Testis (tissue), 3 donors: Measurements from ENCODE around the gene HLCS. TPM values are rescaled to one million over a fixed set of nuclear protein-coding genes. Genes with fewer than 3 reads are reported as not detected.
A peak's percentile ranks its signal among the peaks of the same experiment; 100 is the strongest.
"Not testable (repeated sequence)": the region's sequence is repeated elsewhere in the genome, so short reads cannot be mapped to it uniquely, and the experiment has no call there.

Source experiments
- DNase-seq: peaks from one replicate; pipeline ENCODE4 v3.0.0-alpha.2; 2019
- H3K27ac ChIP-seq, 2 donors: fragments of 200-600 bp; sonication (generic); one replicate each; pipeline ENCODE4 v1.5.1; 2019
- H3K27me3 ChIP-seq: fragments of 200-600 bp; sonication (generic); one replicate; pipeline ENCODE4 v1.5.1; 2019
- H3K36me3 ChIP-seq: fragments of 200-600 bp; sonication (generic); one replicate; pipeline ENCODE4 v1.5.1; 2017; ENCODE audit warnings: low read depth; ENCODE audit errors: missing control alignments
- H3K4me1 ChIP-seq: fragments of 200-600 bp; sonication (generic); one replicate; pipeline ENCODE4 v1.5.1; 2019
- H3K4me3 ChIP-seq, 2 donors: fragments of 200-600 bp; sonication (generic); one replicate each; pipeline ENCODE4 v1.5.1; 2017 to 2019
- H3K9me3 ChIP-seq: fragments of 200-600 bp; sonication (generic); one replicate; pipeline ENCODE4 v1.5.1; 2017
- POLR2A ChIP-seq: fragments of 450-650 bp; IDR thresholded peaks from one replicate; pipeline ENCODE4 v1.6.1; 2017; ENCODE audit warnings: antibody characterized with exemption, mild to moderate bottlenecking, moderate library complexity
- WGBS, 2 donors: methylation state at CpG; one replicate each; pipeline ENCODE4 v1.1.5; 2018; 5-methylcytosine and 5-hydroxymethylcytosine counted together
- intact Hi-C: fragments of 100-400 bp; cut with DNase I; formaldehyde crosslinking; loops from one replicate; pipeline ENCODE4 v1.15.1; 2023; ENCODE audit warnings: low total_unique reads
- polyA plus RNA-seq: library from polyadenylated mRNA; stranded (reverse); fragments of 350-450 nt; fragmentation: Illumina TruSeq; extraction: RNeasy Lipid Tissue Mini Kit (QIAGEN cat#74804); gene quantifications from one replicate; pipeline ENCODE4 v1.2.3, GENCODE V29; 2014; ENCODE audit warnings: low read depth, low replicate concordance; ENCODE audit not compliant: insufficient read depth
- total RNA-seq, 2 donors: library from RNA; depleted of rRNA; stranded (reverse); fragments of >200 nt; gene quantifications; one replicate each; pipeline ENCODE4 v1.2.3, GENCODE V29; 2016
- TF ChIP-seq, protein P1 (sequence below), 3 experiments: fragments of 450-650 bp in 2 of 3; fragments of 200-600 bp in 1 of 3; sonication (generic) in 1 of 3; IDR thresholded peaks; one replicate each; pipeline ENCODE4 v1.5.1; 2016 to 2019; ENCODE audit warnings: antibody characterized with exemption in 3 of 3, mild to moderate bottlenecking in 2 of 3, moderate library complexity in 1 of 3

Gene HLCS
- total and polyA plus RNA-seq, 3 donors from 2014 or later = 19.5 to 38.1 (median 30.1) TPM

- intact Hi-C loops = no loop called here
- peak; percentile 94 for DNase-seq
- Histone ChIP-seq H3K4me3 (peak overlapping the region; percentile 66 to 67), H3K27me3 (no peaks in the 10 kb centered on the region), H3K9me3 (no peaks in the 10 kb centered on the region), H3K4me1 (no peaks in the 10 kb centered on the region), H3K36me3 (no peaks in the 10 kb centered on the region), H3K27ac (peak overlapping the region; percentile 85 to 86)
- WGBS, 2 donors = 1 to 5% methylated on average over 22 to 45 of the region's 97 CpGs
- no peak for TF ChIP-seq POLR2A
- TF ChIP-seq, protein P1, sequence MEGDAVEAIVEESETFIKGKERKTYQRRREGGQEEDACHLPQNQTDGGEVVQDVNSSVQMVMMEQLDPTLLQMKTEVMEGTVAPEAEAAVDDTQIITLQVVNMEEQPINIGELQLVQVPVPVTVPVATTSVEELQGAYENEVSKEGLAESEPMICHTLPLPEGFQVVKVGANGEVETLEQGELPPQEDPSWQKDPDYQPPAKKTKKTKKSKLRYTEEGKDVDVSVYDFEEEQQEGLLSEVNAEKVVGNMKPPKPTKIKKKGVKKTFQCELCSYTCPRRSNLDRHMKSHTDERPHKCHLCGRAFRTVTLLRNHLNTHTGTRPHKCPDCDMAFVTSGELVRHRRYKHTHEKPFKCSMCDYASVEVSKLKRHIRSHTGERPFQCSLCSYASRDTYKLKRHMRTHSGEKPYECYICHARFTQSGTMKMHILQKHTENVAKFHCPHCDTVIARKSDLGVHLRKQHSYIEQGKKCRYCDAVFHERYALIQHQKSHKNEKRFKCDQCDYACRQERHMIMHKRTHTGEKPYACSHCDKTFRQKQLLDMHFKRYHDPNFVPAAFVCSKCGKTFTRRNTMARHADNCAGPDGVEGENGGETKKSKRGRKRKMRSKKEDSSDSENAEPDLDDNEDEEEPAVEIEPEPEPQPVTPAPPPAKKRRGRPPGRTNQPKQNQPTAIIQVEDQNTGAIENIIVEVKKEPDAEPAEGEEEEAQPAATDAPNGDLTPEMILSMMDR (IDR thresholded peaks at IDR 0.05) = peak; percentile 82 to 93 (median 84)
These were observed 23.4 kb upstream of the HLCS start for GRCh38 chr21:36989699-36990507.

DNA sequence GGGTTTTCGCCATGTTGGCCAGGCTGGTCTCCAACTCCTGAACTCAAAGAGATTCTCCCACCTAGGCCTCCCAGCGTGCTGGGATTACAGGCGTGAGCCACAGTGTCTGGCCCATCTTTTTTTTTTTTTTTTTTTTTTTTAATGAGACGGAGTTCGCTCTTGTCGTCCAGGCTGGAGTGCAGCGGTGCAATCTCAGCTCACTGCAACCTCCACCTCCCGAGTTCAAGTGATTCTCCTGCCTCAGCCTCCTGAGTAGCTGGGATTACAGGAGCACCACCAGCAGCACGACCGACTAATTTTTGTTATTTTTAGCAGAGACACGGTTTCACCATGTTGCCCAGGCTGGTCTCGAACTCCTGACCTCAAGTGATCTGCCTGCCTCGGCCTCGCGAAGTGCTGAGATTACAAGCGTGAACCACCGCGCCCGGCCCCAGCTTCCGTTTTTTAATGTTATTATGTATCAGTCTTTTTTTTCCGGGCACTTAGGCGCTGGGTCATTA is 22.8 kb upstream of the HLCS start:
- H3K4me1 ChIP-seq, H3K36me3 ChIP-seq, DNase-seq, intact Hi-C loops, H3K9me3 ChIP-seq, H3K27me3 ChIP-seq: not testable (repeated sequence)
- Histone ChIP-seq H3K27ac (peak overlapping the region; percentile 85 to 86), H3K4me3 (peak overlapping the region; percentile 66 to 67)
- 24% methylated on average over 21 to 22 of the region's 22 CpGs for WGBS, 2 donors

DNA sequence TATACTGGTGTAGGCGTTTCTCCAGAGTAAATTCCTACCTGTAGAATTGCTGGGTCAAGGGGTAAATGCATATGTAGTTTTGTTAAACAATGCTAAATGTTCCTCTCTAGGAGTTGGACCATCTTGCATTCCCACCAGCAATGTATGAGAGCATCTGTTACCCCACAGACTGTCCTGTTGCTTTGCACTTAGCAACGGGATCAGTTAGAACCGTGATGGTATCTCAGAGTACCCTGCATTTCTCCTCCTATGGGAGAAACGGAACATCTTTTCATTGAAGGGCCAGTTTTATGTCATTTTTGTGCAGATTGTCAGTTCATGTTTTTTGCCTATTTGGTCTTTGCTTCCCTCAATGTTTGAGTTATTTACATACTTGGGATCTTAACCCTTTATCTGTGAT is 22.1 kb upstream of the HLCS start:
- Histone ChIP-seq H3K27ac (no peak overlapping the region), H3K4me3 (peak overlapping the region in 1 of 2 donors; percentile 67), H3K36me3 (no peaks in the 10 kb centered on the region), H3K9me3 (no peaks in the 10 kb centered on the region), H3K4me1 (no peaks in the 10 kb centered on the region), H3K27me3 (no peaks in the 10 kb centered on the region)
- no peak for DNase-seq
- TF ChIP-seq, protein P1 (IDR thresholded peaks at IDR 0.05) = no peak
- TF ChIP-seq POLR2A = no peak
- intact Hi-C loops = no loop called here
- 67 to 79% methylated on average over 4 of the region's 4 CpGs for WGBS, 2 donors

DNA sequence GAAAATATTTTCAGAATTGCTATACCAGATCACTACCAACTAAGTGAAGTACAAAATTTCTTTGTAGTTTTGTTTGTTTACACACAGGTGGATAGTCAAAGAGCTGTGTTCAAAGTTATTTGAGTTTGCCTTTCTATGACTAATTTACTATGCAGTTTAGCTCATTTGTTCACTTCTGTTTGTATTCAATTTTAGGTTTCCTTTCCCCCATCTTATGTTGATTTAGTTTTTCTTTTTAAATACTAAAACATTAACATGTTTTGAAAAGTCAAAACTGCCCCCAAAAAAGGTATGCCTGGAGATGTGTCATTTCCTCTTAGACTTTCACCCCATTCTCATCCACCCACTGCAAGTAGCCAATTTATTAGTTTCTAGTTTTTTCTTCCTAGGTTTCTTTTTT is 21.4 kb upstream of the HLCS start:
- DNase-seq = no peak
- Histone ChIP-seq H3K27me3 (no peaks in the 10 kb centered on the region), H3K36me3 (no peaks in the 10 kb centered on the region), H3K4me3 (no peak overlapping the region), H3K4me1 (no peaks in the 10 kb centered on the region), H3K27ac (no peak overlapping the region), H3K9me3 (no peaks in the 10 kb centered on the region)
- TF ChIP-seq POLR2A = no peak
- TF ChIP-seq, protein P1 (IDR thresholded peaks at IDR 0.05) = no peak
- intact Hi-C loops = no loop called here

- 83 to 87% methylated on average over 9 of the region's 9 CpGs for WGBS, 2 donors
These were observed 19.5 kb upstream of the HLCS start for GRCh38 chr21:36985751-36986594.

More at GRCh38 chr21:36985751-36986594, 19.5 kb upstream of the HLCS start:
- no peak overlapping the region for H3K4me3 ChIP-seq
- intact Hi-C loops = no loop called here
- DNase-seq = no peak
- no peaks in the 10 kb centered on the region for H3K36me3 ChIP-seq
- H3K9me3 ChIP-seq = no peaks in the 10 kb centered on the region
- TF ChIP-seq, protein P1 (IDR thresholded peaks at IDR 0.05) = no peak
- TF ChIP-seq POLR2A = no peak
- H3K4me1 ChIP-seq = no peaks in the 10 kb centered on the region
- no peak overlapping the region for H3K27ac ChIP-seq
- H3K27me3 ChIP-seq = no peaks in the 10 kb centered on the region
